ENCODE data around the gene OR2A1. TPM values are rescaled to one million over a fixed set of nuclear protein-coding genes. Genes with fewer than 3 reads are reported as not detected.
"Not testable (repeated sequence)": the region's sequence is repeated elsewhere in the genome, so short reads cannot be mapped to it uniquely, and the experiment has no call there.

OR2A1 gene
- total and polyA plus RNA-seq, 4 donors = under 0.01 to 0.08 (median 0.01) TPM; not detected in 1

DNA sequence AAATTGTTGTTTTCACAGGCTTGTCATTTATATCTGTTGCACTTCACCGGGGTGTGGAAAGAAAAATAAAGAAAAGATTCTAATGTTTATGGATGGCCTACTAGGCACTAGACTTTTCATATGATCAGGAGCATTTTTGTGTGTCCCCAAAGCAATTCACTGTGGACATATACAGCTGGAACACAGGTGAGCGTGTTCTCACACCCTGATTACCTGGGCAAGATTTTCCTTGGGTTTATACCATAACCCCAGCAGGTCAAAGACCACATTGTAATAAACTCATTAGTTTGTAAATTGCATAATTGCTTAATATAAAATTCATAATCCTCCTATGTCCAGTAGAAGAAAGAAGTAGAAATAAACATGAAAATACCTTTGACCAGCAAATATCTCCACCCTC, 1.0 kb upstream of the OR2A1 start:
- H3K9me3 ChIP-seq (ENCODE audit: control insufficient read depth in 4 of 4, low read length in 3 of 4); H3K4me3 ChIP-seq (ENCODE audit: low read depth in 1 of 3, low read length in 3 of 3); DNase-seq (ENCODE audit: low spot score); H3K36me3 ChIP-seq (ENCODE audit: control insufficient read depth in 4 of 4, insufficient read depth in 3 of 4, low read depth in 1 of 4, low read length in 3 of 4); H3K27ac ChIP-seq (ENCODE audit: low read depth in 1 of 2, low read length in 2 of 2); H3K4me1 ChIP-seq (ENCODE audit: control insufficient read depth in 4 of 4, insufficient read depth in 4 of 4, low read length in 3 of 4); H3K9ac ChIP-seq (ENCODE audit: low read depth in 1 of 2, low read length in 2 of 2); H3K27me3 ChIP-seq (ENCODE audit: control insufficient read depth in 4 of 4, insufficient read depth in 4 of 4, low read length in 3 of 4): not testable (repeated sequence)
- 100% methylated on average over 1 of the region's 2 CpGs for WGBS

- H3K27ac ChIP-seq (ENCODE audit: low read depth in 1 of 2, low read length in 2 of 2); H3K9ac ChIP-seq (ENCODE audit: low read depth in 1 of 2, low read length in 2 of 2); H3K4me3 ChIP-seq (ENCODE audit: low read depth in 1 of 3, low read length in 3 of 3); H3K27me3 ChIP-seq (ENCODE audit: control insufficient read depth in 4 of 4, insufficient read depth in 4 of 4, low read length in 3 of 4); H3K9me3 ChIP-seq (ENCODE audit: control insufficient read depth in 4 of 4, low read length in 3 of 4); DNase-seq (ENCODE audit: low spot score); H3K4me1 ChIP-seq (ENCODE audit: control insufficient read depth in 4 of 4, insufficient read depth in 4 of 4, low read length in 3 of 4); H3K36me3 ChIP-seq (ENCODE audit: control insufficient read depth in 4 of 4, insufficient read depth in 3 of 4, low read depth in 1 of 4, low read length in 3 of 4): not testable (repeated sequence)
- WGBS = no CpG with 5 or more reads among the region's 1 CpG
Observed at GRCh38 chr7:144317537-144317936, 5.3 kb downstream of the OR2A1 start.

DNA sequence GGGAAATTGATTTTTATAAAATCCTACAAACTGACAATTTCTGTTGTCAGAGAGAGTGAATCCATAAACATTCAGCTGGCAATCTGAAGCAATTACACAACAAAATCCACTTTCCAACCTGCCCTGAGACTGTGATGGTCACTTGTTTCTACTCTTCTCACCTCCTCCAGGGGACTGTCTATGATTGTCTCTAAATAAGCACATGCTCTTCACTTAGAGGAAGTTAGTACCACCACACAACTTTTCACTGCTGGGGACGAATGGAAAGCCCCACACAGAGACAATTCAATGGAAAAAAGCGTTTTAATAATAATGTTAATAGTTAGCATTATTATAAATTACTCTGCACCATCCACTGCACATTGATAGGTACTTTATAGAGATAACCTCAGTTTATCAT, 7.3 kb downstream of the OR2A1 start:
- DNase-seq (ENCODE audit: low spot score); H3K9ac ChIP-seq (ENCODE audit: low read depth in 1 of 2, low read length in 2 of 2); H3K27me3 ChIP-seq (ENCODE audit: control insufficient read depth in 4 of 4, insufficient read depth in 4 of 4, low read length in 3 of 4); H3K9me3 ChIP-seq (ENCODE audit: control insufficient read depth in 4 of 4, low read length in 3 of 4); H3K4me3 ChIP-seq (ENCODE audit: low read depth in 1 of 3, low read length in 3 of 3); H3K27ac ChIP-seq (ENCODE audit: low read depth in 1 of 2, low read length in 2 of 2); H3K36me3 ChIP-seq (ENCODE audit: control insufficient read depth in 4 of 4, insufficient read depth in 3 of 4, low read depth in 1 of 4, low read length in 3 of 4); H3K4me1 ChIP-seq (ENCODE audit: control insufficient read depth in 4 of 4, insufficient read depth in 4 of 4, low read length in 3 of 4): not testable (repeated sequence)
- no CpG with 5 or more reads among the region's 2 CpGs for WGBS

- 91% methylated on average over 1 of the region's 3 CpGs for WGBS
Observed at GRCh38 chr7:144321677-144322206, 9.5 kb downstream of the OR2A1 start.

GRCh38 chr7:144323359-144323758, 11.1 kb downstream of the OR2A1 start:
- H3K9me3 ChIP-seq (ENCODE audit: control insufficient read depth in 4 of 4, low read length in 3 of 4); H3K27me3 ChIP-seq (ENCODE audit: control insufficient read depth in 4 of 4, insufficient read depth in 4 of 4, low read length in 3 of 4); DNase-seq (ENCODE audit: low spot score); H3K27ac ChIP-seq (ENCODE audit: low read depth in 1 of 2, low read length in 2 of 2); H3K36me3 ChIP-seq (ENCODE audit: control insufficient read depth in 4 of 4, insufficient read depth in 3 of 4, low read depth in 1 of 4, low read length in 3 of 4); H3K4me3 ChIP-seq (ENCODE audit: low read depth in 1 of 3, low read length in 3 of 3); H3K4me1 ChIP-seq (ENCODE audit: control insufficient read depth in 4 of 4, insufficient read depth in 4 of 4, low read length in 3 of 4); H3K9ac ChIP-seq (ENCODE audit: low read depth in 1 of 2, low read length in 2 of 2): not testable (repeated sequence)
- WGBS = 94% methylated on average over 3 of the region's 4 CpGs

More at GRCh38 chr7:144321677-144322206, 9.5 kb downstream of the OR2A1 start:
- H3K27me3 ChIP-seq (ENCODE audit: control insufficient read depth in 4 of 4, insufficient read depth in 4 of 4, low read length in 3 of 4); DNase-seq (ENCODE audit: low spot score); H3K27ac ChIP-seq (ENCODE audit: low read depth in 1 of 2, low read length in 2 of 2); H3K9ac ChIP-seq (ENCODE audit: low read depth in 1 of 2, low read length in 2 of 2); H3K4me1 ChIP-seq (ENCODE audit: control insufficient read depth in 4 of 4, insufficient read depth in 4 of 4, low read length in 3 of 4); H3K9me3 ChIP-seq (ENCODE audit: control insufficient read depth in 4 of 4, low read length in 3 of 4); H3K4me3 ChIP-seq (ENCODE audit: low read depth in 1 of 3, low read length in 3 of 3); H3K36me3 ChIP-seq (ENCODE audit: control insufficient read depth in 4 of 4, insufficient read depth in 3 of 4, low read depth in 1 of 4, low read length in 3 of 4): not testable (repeated sequence)

- H3K4me3 ChIP-seq (ENCODE audit: low read depth in 1 of 3, low read length in 3 of 3); H3K9ac ChIP-seq (ENCODE audit: low read depth in 1 of 2, low read length in 2 of 2); H3K9me3 ChIP-seq (ENCODE audit: control insufficient read depth in 4 of 4, low read length in 3 of 4); H3K27me3 ChIP-seq (ENCODE audit: control insufficient read depth in 4 of 4, insufficient read depth in 4 of 4, low read length in 3 of 4); H3K36me3 ChIP-seq (ENCODE audit: control insufficient read depth in 4 of 4, insufficient read depth in 3 of 4, low read depth in 1 of 4, low read length in 3 of 4); H3K4me1 ChIP-seq (ENCODE audit: control insufficient read depth in 4 of 4, insufficient read depth in 4 of 4, low read length in 3 of 4); H3K27ac ChIP-seq (ENCODE audit: low read depth in 1 of 2, low read length in 2 of 2); DNase-seq (ENCODE audit: low spot score): not testable (repeated sequence)
- 94% methylated on average over 3 of the region's 5 CpGs for WGBS
Observed at GRCh38 chr7:144325868-144326267, 13.6 kb downstream of the OR2A1 start.

DNA sequence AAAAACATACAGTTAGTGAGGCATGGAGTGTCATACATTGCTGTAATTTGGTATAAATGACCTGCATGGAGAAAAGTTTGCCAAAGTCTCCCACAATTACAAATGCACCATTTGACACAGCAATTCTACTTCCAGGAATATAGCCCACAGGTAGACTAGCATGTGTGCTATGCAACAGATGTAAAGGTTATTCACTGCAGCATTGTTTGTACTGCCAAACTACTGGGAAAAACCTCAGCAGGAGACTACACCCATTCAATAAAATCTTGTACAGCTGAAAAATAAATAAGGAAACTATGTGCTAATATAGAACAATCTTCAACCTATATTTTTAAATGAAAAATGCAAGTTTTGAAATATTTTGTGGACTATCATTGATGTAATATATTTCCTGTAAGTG, 17.8 kb downstream of the OR2A1 start:
- H3K27ac ChIP-seq (ENCODE audit: low read depth in 1 of 2, low read length in 2 of 2); H3K4me3 ChIP-seq (ENCODE audit: low read depth in 1 of 3, low read length in 3 of 3); H3K4me1 ChIP-seq (ENCODE audit: control insufficient read depth in 4 of 4, insufficient read depth in 4 of 4, low read length in 3 of 4); H3K9me3 ChIP-seq (ENCODE audit: control insufficient read depth in 4 of 4, low read length in 3 of 4); H3K9ac ChIP-seq (ENCODE audit: low read depth in 1 of 2, low read length in 2 of 2); H3K27me3 ChIP-seq (ENCODE audit: control insufficient read depth in 4 of 4, insufficient read depth in 4 of 4, low read length in 3 of 4); DNase-seq (ENCODE audit: low spot score); H3K36me3 ChIP-seq (ENCODE audit: control insufficient read depth in 4 of 4, insufficient read depth in 3 of 4, low read depth in 1 of 4, low read length in 3 of 4): not testable (repeated sequence)

GRCh38 chr7:144331221-144331995, 19.2 kb downstream of the OR2A1 start:
- 96% methylated on average over 2 of the region's 9 CpGs for WGBS
- H3K4me1 ChIP-seq (ENCODE audit: control insufficient read depth in 4 of 4, insufficient read depth in 4 of 4, low read length in 3 of 4); DNase-seq (ENCODE audit: low spot score); H3K27ac ChIP-seq (ENCODE audit: low read depth in 1 of 2, low read length in 2 of 2); H3K27me3 ChIP-seq (ENCODE audit: control insufficient read depth in 4 of 4, insufficient read depth in 4 of 4, low read length in 3 of 4); H3K9ac ChIP-seq (ENCODE audit: low read depth in 1 of 2, low read length in 2 of 2); H3K4me3 ChIP-seq (ENCODE audit: low read depth in 1 of 3, low read length in 3 of 3); H3K36me3 ChIP-seq (ENCODE audit: control insufficient read depth in 4 of 4, insufficient read depth in 3 of 4, low read depth in 1 of 4, low read length in 3 of 4); H3K9me3 ChIP-seq (ENCODE audit: control insufficient read depth in 4 of 4, low read length in 3 of 4): not testable (repeated sequence)

GRCh38 chr7:144331996-144332288, 19.7 kb downstream of the OR2A1 start:
- not testable (repeated sequence) for H3K4me1 ChIP-seq (ENCODE audit: control insufficient read depth in 4 of 4, insufficient read depth in 4 of 4, low read length in 3 of 4); H3K9me3 ChIP-seq (ENCODE audit: control insufficient read depth in 4 of 4, low read length in 3 of 4)
- 88% methylated on average over 2 of the region's 2 CpGs for WGBS

More at GRCh38 chr7:144331996-144332288, 19.7 kb downstream of the OR2A1 start:
- not testable (repeated sequence) for H3K4me3 ChIP-seq (ENCODE audit: low read depth in 1 of 3, low read length in 3 of 3); DNase-seq (ENCODE audit: low spot score); H3K36me3 ChIP-seq (ENCODE audit: control insufficient read depth in 4 of 4, insufficient read depth in 3 of 4, low read depth in 1 of 4, low read length in 3 of 4); H3K9ac ChIP-seq (ENCODE audit: low read depth in 1 of 2, low read length in 2 of 2); H3K27me3 ChIP-seq (ENCODE audit: control insufficient read depth in 4 of 4, insufficient read depth in 4 of 4, low read length in 3 of 4); H3K27ac ChIP-seq (ENCODE audit: low read depth in 1 of 2, low read length in 2 of 2)

Measured in liver (tissue), 9 donors.